GM12891 (cell line): Measurements from ENCODE around the gene ASB6.
"Not testable (repeated sequence)": the region's sequence is repeated elsewhere in the genome, so short reads cannot be mapped to it uniquely, and the experiment has no call there.

Experiments used
- DNase-seq: peaks from one replicate; pipeline ENCODE4 v3.0.0; 2011; ENCODE audit warnings: low spot score; ENCODE audit not compliant: insufficient read length
- FAIRE-seq: peaks from 2 replicates; lab custom pipeline; 2011; peaks lifted over from hg19 to GRCh38; lab: Jason Lieb, UNC
- PAX5 ChIP-seq: IDR thresholded peaks from 2 replicates; pipeline ENCODE4 v1.6.1; 2011; ENCODE audit warnings: low read length, moderate library complexity, mild to moderate bottlenecking; ENCODE audit not compliant: insufficient read depth, severe bottlenecking
- POLR2A ChIP-seq: IDR thresholded peaks from 2 replicates; pipeline ENCODE4 v1.6.1; 2011; ENCODE audit warnings: low read depth, low read length, control low read depth
- POLR2AphosphoS5 ChIP-seq: IDR thresholded peaks from 2 replicates; pipeline ENCODE4 v1.6.1; 2011; ENCODE audit warnings: low read depth, low read length, control low read depth
- POU2F2 ChIP-seq: IDR thresholded peaks from 2 replicates; pipeline ENCODE4 v1.6.1; 2011; ENCODE audit warnings: low read depth, mild to moderate bottlenecking, control low read depth, low read length, moderate library complexity
- SPI1 ChIP-seq: IDR thresholded peaks from 2 replicates; pipeline ENCODE4 v1.6.1; 2011; ENCODE audit warnings: low read depth, low read length, control low read depth
- TAF1 ChIP-seq: IDR thresholded peaks from 2 replicates; pipeline ENCODE4 v1.6.1; 2011; ENCODE audit warnings: low read depth, low read length, control low read depth

Gene ASB6

DNA sequence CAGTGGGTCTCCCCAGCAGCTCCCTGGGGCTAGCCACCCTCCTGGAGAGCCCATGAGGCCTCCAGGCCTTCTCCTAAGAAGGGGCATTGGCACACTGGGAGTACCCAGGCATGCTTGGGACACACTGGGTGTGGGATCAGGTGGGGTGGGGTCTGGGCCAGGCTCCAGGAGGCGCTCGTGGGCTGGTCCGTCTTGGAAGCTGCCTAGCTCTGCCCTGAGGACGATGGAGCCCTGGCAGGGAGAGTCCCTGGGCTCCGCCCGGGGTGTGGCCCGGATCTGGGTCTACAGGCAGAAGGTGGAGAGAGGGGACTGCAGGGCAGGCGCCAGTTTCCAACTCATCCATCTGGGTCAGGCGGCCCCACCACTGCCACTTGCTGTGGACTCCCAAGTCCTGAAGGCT is 25.9 kb upstream of the ASB6 start:
- DNase-seq: no peak
- FAIRE-seq: no peak
- TF ChIP-seq SPI1 (no peak), POLR2AphosphoS5 (no peak), POU2F2 (no peak), POLR2A (no peak), PAX5 (no peak), TAF1 (no peak)

- DNase-seq: no peak
- no peak for TF ChIP-seq PAX5
- TF ChIP-seq POLR2AphosphoS5: no peak
- TF ChIP-seq POLR2A: no peak
- no peak for TF ChIP-seq POU2F2
- TF ChIP-seq SPI1: no peak
- no peak for TF ChIP-seq TAF1
- no peak for FAIRE-seq
Observed at GRCh38 chr9:129667378-129667777, 25.4 kb upstream of the ASB6 start.

- no peak for TF ChIP-seq POU2F2
- TF ChIP-seq POLR2A: no peak
- no peak for TF ChIP-seq SPI1
- TF ChIP-seq POLR2AphosphoS5: no peak
- TF ChIP-seq PAX5: no peak
- no peak for TF ChIP-seq TAF1
- FAIRE-seq (no peak), DNase-seq (no peak)
Observed at GRCh38 chr9:129666575-129666974, 24.6 kb upstream of the ASB6 start.

DNA sequence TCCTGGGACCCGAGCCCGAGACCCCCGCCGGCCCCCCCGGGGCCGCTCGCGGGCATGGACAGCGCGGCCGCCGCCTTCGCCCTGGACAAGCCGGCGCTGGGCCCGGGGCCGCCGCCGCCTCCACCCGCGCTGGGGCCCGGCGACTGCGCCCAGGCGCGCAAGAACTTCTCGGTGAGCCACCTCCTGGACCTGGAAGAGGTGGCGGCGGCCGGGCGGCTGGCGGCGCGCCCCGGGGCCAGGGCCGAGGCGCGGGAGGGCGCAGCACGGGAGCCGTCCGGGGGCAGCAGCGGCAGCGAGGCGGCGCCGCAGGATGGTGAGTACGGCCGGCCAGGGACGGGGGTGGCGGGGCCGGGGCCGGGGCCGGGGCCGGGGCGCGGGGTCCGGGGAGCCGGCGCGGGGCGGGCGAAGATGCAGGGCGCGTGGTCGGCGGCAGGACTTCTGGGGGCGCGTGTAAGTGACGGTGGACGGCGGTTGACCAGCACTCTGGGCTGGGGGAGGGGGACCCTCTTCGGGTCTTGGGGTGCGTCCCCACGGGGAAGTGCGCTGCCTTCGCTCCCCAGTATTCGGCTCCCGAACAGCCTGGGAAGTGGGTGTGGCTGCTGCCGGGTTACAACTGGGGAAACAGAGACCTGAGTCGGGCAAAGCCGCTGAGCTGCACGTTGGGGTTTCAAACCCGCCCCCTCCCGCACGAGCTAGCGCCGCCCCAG is 24.0 kb upstream of the ASB6 start:
- no peak for FAIRE-seq
- TF ChIP-seq SPI1 (no peak), POU2F2 (no peak), POLR2AphosphoS5 (no peak), TAF1 (no peak), PAX5 (no peak), POLR2A (no peak)
- no peak for DNase-seq

DNA sequence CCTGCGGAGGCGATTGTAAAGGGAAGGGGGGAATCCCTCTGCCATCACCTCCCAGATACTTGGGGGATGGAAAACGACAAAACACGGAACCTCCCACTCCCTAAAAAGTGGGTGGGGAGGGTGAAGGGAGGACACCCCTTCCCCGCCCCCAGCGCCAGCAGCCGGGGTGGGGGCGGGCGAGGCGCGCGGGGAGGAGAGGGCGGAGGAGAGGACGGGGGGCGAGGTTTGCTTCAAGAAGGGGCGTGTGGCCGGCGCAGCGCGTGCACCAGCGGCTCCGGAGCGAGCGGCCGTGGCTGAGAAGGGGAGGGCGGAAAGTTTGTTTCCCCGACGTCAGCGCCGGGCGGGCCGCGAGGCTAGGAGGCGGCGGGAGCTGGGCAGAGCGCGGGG is 23.4 kb upstream of the ASB6 start, which contains the start of gene PRRX2:
Gene PRRX2, plus strand, starts transcription at position 259 of the 387 bp plus-strand sequence. CDS start 221 bp downstream, outside the sequence.
- DNase-seq (no peak), FAIRE-seq (no peak)
- no peak for TF ChIP-seq PAX5
- TF ChIP-seq SPI1: no peak
- TF ChIP-seq POLR2AphosphoS5: no peak
- no peak for TF ChIP-seq POU2F2
- TF ChIP-seq TAF1: no peak
- no peak for TF ChIP-seq POLR2A

- FAIRE-seq: no peak
- TF ChIP-seq POLR2AphosphoS5 (no peak), TAF1 (no peak), POLR2A (no peak), SPI1 (no peak), POU2F2 (no peak), PAX5 (no peak)
- no peak for DNase-seq
Observed at GRCh38 chr9:129664746-129665388, 22.9 kb upstream of the ASB6 start.

DNA sequence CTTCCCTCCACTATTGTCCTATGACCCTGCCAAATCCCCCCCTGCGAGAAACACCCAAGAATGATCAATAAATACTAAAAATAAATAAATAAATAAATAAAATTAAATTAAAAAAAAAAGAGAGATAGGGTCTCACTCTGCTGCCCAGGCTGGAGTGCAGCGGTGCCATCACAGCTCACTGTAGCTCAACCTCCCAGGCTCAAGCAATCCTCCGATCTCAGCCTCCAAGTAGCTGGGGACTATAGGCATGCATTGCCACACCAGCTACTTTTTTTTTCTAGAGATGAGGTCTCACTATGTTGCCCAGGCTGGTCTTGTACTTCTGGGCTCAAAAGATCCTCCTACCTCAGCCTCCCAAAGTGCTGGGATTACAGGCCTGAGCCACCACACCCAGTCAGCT is 20.3 kb upstream of the ASB6 start:
- DNase-seq, FAIRE-seq: not testable (repeated sequence)

DNA sequence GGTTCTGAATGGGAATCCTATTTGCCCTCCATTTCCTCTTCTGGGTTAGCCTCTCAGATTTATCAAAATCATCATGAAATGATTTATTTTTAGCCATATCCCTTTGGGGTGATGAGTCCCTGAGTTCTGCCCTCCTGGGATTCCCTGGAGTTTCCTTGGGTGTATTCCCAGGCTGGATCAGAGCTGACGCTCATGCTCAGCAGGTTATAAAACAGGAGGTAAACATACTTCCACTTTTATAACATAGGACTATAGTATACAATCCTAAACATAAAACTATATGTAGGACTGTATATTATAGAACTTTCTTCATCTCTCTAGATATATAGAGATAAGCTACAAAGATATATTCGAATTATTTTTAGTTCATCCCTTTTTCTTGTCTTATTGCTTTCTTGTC is 19.1 kb upstream of the ASB6 start:
- DNase-seq (no peak), FAIRE-seq (no peak)
- TF ChIP-seq PAX5: no peak
- TF ChIP-seq POLR2A: no peak
- no peak for TF ChIP-seq POU2F2
- TF ChIP-seq POLR2AphosphoS5: no peak
- TF ChIP-seq SPI1: no peak
- no peak for TF ChIP-seq TAF1

- TF ChIP-seq POU2F2 (no peak), SPI1 (no peak), POLR2AphosphoS5 (no peak), TAF1 (no peak), PAX5 (no peak), POLR2A (no peak)
- FAIRE-seq: no peak
Observed at GRCh38 chr9:129656795-129657390, 14.9 kb upstream of the ASB6 start.

DNA sequence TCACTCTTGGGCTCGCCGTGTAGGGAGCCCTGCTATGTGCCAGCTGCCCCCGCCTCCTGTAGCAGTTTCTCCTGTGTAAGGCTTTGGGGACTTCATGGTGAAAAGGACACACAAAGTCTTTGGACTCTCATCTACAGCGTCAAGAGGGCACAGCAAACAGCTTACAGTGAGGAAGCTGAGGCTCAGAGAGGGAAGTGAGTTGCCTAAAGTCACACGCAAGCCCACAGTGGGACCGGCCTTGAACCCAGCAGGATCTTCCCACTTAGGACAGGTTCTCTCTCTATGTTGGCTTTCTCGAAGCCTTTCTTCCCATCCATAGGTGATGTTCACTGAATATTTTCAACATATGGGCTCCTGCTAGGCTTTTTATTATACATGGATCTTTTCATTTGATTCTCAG is 13.7 kb upstream of the ASB6 start:
- TF ChIP-seq PAX5: no peak
- no peak for TF ChIP-seq POU2F2
- no peak for TF ChIP-seq POLR2AphosphoS5
- TF ChIP-seq TAF1: no peak
- TF ChIP-seq SPI1: no peak
- no peak for TF ChIP-seq POLR2A
- FAIRE-seq (no peak), DNase-seq (no peak)

More at GRCh38 chr9:129656795-129657390, 14.9 kb upstream of the ASB6 start:
- no peak for DNase-seq

GRCh38 chr9:129655154-129655553 is 13.2 kb upstream of the ASB6 start:
- FAIRE-seq: no peak
- TF ChIP-seq TAF1 (no peak), POU2F2 (no peak), SPI1 (no peak), PAX5 (no peak), POLR2A (no peak), POLR2AphosphoS5 (no peak)
- DNase-seq: no peak
